Embryonic facial prominence (tissue), 1 donor: ENCODE results near the gene DIP2B.

Experiments
- DNase-seq: peaks from one replicate; pipeline ENCODE4 v3.0.0-alpha.2; 2016; ENCODE audit errors: extremely low spot score

DIP2B gene

DNA sequence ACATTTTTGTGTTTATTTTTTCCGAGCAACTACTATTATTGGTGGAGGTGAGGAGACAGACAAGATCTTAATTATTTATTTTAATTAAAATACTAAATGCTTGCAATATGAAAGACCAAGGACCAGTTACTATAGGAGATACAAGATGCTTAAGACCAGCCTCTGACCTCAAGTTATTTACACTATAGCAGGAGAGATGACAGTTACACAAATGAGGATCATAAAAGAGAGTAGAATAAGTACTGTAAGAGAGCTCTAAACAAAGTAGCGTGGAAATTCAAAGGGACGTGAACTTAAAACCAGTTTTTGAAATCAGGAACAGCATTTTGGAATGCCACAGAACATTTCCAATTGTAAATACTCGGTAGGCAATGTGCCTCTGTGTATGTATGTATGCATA is 131.1 kb downstream of the DIP2B start:
- no peak for DNase-seq

DNA sequence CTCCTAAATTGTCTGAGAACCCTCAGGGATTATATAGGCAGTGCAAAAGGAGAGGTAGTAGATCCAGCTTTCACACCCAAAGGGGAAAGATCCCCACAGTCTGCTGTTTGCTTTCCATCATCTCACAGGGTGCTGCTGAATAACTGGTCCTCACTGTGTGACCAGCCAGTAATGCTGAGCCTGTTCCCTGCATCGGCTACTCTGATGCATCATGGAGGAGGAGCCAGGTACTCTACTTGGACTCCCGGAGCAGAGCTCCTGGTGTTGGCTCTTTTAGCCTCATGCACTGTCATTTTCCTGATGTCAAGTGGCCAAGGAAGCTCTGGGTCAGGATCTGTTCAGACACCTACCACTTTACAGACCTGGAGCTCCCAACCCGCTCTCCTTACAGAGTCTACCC is 131.7 kb downstream of the DIP2B start:
- no peak for DNase-seq

DNA sequence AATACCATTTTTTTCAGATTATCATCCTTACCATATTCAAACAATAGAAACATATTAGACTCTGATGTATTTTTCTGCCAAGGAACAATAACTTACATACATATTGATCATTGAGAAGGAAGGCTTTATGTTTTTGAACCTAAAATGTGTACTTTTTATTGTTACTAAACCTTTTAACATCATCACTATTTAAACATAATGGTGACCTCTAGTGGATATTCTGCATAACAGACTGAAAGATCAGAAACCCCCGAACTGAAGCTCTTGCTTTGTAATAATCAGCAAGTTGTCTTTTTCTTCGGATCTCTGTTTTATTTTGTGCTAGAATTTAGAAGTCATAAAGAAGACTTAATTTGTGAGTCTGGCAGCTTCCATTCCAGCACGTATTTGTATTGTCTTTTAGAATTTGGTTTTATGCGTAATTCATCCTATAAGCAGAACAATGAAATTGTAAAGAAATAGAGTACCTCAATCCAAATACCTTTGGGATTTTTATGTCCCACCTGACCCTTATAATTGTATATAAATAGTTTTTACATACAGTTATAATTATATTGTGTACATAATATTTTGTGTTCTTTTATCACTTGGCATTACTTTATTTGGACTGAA is 133.2 kb downstream of the DIP2B start:
- peak; percentile 39 for DNase-seq

GRCh38 chr12:50638482-50638880 is 133.7 kb downstream of the DIP2B start:
- no peak for DNase-seq

DNA sequence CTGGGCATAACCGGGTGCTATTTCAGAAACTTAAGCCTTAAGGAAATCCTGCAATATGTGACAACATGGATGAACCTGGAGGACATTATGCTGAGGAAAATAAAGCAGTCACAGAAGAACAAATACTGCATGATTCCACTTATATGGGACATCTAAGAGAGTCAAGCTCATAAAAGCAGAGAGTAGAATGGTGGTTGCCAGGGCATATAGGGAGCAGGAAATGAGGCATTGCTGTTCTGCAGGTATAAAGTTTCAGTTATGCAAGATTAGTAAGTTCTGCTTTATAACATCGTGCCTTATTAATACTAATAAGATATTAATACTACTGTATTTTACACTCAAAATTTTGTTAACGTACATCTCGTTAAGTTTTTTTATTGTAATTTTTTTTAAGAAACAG is 134.9 kb downstream of the DIP2B start:
- no peak for DNase-seq

DNA sequence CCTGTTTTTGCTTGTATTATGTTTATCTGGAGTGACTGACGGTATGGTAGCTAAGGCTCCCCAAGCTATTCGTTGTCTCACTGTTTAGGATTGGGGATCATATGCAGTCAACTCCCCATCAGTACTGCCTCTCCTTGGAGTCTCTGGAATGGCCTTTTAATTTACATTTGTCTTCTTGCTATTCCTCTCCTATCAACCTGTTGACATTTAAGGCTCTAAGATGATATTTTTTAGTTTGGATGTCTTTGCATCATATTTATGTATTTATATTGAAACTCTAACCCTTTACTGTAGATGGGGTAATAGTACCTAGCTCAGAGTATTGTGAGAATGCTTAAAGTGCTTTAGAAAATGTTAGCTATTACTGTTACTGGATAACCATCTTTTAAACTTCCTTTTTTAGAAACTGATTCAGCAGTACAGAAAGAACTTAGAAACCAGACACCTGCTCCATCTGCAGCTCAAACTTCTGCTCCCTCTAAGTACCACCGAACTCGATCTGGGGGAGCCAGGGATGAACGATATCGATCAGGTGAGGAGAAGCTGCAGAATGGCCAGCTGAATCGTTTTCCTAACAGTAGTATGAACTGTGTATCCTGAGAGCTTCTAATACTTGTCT is 135.6 kb downstream of the DIP2B start:
- DNase-seq: no peak

DNA sequence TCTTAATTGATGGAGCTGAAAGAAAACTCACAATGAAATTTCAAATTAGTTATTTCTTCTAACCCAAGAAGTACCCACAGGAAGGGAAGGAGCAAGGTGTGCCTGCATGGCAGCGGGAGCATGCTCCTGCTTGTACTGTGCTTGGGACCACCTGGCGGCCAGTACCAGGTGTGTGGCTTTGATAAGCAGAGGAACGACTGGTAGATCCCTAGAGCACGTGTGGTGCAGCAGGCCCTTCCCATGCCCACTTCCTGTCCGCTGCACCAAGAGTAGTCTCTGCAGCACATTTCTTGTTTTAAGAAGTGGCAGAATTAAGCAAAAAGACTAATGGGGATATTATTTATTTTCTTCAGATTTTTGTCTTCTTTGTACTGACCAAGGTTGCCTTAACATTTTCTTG is 136.8 kb downstream of the DIP2B start:
- DNase-seq: no peak

DNA sequence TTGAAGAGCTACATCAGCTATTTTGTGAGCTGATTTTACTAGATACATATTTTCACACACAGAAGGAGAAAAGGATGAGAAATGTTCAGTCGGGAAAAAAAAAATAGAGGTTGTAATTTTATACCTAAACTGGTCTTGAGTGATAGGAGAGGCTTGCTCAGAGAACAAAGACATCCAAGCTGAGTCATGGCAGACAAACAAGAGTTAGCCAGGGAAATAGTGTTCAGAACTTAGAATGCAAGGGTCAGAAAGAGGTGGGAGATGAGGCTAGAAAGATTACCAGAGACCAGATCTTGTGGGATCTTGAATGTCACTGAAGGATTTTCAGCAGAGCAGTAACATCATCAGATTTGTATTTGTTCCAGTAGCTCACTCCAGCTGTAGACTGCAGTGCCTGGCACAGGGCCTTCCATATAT is 137.3 kb downstream of the DIP2B start:
- no peak for DNase-seq

DNA sequence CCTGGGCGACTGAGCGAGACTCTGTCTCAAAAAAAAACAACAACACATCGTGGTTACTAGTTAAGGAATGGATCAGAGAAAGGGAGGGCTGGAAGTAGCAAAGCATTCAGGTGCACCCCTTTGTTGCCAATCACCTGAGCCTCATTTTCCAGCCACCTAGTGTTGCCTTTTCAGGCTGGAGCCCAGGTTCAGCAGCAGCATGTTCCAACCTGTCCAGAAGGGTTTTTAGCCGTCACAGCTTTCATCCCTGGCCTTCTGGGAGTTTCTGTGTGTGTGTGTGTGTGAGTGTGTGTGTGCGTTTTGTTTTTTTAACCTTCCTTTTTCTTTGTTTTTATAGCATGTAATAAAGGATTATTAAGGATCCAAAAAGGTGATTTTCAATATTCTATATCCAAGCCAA is 138.0 kb downstream of the DIP2B start:
- DNase-seq: no peak

DNA sequence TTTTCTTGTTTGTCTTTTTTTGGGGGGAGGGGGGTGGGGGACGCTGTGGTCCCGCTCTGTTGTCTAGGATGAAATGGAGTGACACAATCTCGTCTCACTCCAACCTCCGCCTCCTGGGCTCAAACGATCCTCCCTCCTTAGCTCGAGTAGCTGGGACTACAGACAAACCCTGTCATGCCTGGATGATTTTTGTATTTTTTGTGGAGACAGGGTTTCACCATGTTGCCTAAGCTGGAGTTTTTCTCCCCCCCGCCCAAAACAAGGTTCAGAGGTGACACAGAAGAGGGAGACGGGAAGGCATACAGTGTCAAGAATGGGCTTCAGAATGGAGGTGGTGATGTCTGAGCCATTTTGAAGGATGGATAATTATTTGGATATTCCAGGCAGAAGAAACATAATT is 142.2 kb downstream of the DIP2B start:
- no peak for DNase-seq

DNA sequence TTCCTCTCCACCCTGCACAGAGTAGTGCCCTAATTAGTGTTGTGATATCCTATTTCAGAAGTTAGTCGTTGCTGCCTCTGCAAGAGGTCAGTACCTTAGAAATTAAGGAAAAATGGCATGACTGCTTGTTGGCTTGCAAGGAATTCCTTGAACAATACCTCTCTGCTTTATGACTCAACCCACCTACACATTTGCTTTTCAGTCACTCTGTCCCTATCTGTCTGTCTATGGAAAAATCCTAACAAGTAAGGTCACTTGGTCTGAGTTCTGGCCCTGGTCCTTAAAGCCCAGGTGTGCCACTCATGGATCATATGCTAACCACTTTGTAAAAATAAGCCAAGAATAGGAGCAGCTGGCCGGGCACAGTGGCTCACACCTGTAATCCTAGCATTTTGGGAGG is 142.7 kb downstream of the DIP2B start:
- no peak for DNase-seq

- no peak for DNase-seq
These were observed 145.5 kb downstream of the DIP2B start for GRCh38 chr12:50650285-50650684.

GRCh38 chr12:50655374-50655921 is 150.7 kb downstream of the DIP2B start:
- no peak for DNase-seq

DNA sequence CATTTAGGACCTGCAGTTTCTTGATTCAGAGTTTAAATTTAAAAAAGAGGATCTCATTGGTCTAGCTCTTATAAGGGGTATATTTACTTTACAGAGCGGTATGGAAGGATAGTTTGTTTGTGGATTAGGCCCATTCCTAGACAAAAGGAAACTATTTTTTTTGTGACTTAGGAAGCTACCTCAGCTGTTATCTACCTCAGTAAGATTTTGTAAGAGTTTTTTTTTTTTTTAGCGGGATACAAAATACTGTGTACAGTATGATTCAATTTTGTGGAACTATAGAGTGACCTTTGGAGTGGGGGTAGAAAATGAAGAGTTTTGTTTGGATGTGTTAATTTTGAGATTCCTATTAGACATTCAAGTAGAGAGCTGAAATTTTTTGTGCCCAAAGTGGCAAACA is 154.5 kb downstream of the DIP2B start:
- DNase-seq: no peak

DNA sequence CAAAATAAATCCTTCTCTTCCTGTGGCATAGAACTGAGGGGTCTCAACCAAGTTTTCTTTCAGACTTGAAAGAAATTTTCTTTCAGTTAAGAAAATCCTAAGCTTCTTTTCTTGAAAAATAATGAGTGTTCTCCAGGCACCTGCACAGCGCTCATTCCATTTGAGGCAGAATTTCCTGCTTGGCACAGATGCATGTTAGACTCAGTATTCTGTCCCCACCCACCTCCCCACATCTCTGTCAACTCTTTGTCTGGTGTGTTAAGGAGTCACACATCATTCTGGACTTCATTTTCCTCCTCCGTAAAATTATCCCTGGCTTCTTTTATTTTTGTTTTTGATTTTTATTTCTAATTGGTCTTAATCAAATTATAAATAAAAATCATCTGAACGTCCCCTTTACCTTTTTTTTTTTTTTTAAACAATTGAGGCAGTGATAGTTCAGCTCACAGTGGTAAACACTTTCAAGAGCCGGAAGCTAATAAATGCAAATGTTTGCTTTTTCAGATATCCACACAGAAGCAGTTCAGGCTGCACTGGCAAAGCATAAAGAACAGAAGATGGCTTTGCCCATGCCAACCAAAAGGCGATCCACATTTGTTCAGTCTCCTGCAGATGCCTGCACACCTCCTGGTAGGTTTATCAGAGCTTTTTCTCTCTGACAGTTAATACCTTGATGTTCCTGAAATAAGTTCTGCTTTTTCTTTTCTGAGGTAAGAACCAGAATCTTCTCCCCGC is 155.1 kb downstream of the DIP2B start:
- no peak for DNase-seq

GRCh38 chr12:50660425-50660822 is 155.6 kb downstream of the DIP2B start:
- DNase-seq: no peak

GRCh38 chr12:50661300-50662115 is 156.7 kb downstream of the DIP2B start:
- no peak for DNase-seq

DNA sequence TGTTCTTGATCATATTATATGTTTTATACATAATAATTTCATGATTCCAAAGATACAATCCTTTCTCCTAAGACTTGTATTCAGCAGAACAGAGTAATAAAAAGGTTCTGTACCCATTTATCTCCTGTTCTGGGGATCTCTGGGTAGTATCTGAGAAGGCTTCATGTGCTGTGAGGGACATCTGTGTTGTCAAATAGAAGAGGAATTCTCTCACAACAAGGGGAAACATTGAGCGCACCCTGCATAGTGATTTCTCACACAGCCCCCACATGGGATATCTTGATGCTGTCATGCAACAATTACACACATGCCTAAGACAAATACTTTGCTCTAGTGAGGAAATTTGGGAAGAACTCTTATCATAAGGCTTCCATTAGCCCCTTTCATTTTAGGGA is 157.3 kb downstream of the DIP2B start:
- no peak for DNase-seq

DNA sequence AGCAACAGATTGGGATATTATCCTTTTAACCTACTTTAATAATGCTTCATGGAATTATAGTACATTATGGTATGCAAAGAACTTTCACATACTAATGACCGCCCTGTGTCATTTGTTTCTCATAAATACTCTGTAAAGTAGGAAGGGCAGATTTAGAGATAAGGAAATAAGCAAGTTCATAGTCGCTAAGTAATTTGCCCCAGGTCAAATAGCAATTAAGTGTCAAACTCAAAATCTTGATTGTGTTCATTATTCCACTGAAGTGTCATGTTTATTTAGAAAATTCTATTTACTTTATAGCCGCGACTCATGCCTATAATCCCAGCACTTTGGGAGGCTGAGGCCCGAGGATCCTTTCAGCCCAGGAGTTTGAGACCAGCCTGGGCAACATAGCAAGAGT is 160.4 kb downstream of the DIP2B start:
- DNase-seq: no peak

DNA sequence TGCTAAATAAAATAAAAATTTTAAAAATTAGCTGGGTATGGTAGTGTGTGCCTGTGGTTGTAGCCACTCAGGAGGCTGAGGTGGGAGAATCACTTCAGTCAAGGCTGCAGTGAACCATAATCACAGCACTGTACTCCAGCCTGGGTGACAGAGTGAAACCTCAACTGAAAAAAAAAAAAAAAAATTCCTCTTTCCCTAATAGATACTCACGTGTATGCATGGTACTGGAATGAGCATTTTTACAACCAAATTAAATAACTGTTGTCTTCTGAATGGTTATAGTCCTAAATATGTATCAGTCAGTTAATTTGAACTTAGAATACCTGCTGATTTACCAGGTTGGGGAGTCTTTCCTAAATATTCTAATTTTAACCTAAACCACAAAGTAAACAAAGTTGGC is 160.8 kb downstream of the DIP2B start:
- no peak for DNase-seq

DNA sequence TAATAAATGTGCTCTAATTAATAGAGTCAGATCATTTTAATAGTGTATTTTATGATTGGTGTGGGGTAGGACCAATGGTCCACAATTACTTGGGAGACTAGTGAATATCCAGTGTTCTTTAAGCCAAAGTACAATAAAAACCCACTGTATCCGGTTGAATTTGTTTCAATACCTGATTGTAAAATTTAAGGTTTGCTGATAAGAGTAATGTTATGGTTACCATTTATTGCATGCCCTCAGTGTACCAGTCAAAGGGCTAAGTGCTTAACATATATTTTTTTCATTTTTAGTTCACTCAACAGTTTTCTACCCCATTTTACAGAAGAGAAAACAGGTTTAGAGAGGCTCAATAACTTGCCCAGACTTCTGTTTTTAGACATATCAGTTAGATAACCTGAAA is 161.2 kb downstream of the DIP2B start:
- DNase-seq: no peak

- no peak for DNase-seq
These were observed 167.4 kb downstream of the DIP2B start for GRCh38 chr12:50672158-50672557.
